OCI-LY1 (cell line): Measurements from ENCODE around the gene SMIM5.

Source experiments
- CTCF ChIP-seq: fragments of 200-600 bp; sonication (generic), shearing (Covaris generic); IDR thresholded peaks from 2 replicates; pipeline ENCODE4 v1.5.1; 2017; ENCODE audit warnings: mild to moderate bottlenecking, antibody characterized with exemption, low read length, moderate library complexity, mixed read lengths
- EZH2 ChIP-seq: fragments of 200-600 bp; sonication (generic), shearing (Covaris generic); IDR thresholded peaks from 2 replicates; pipeline ENCODE4 v1.8.0; 2017; ENCODE audit warnings: borderline replicate concordance, mixed run types, mild to moderate bottlenecking, antibody characterized with exemption, low read length, moderate library complexity, mixed read lengths

GRCh38 chr17:75683583-75683982 lies 50.3 kb downstream of the SMIM5 start:
- TF ChIP-seq CTCF (no peak), EZH2 (no peak)
